Ovary (tissue), 3 donors: ENCODE measurements around the gene SNCAIP.

ENCODE experiments used
- CTCF ChIP-seq, 3 donors: fragments of 450-650 bp in 2 of 3; fragments of 200-600 bp in 1 of 3; IDR thresholded peaks; one replicate each; pipeline versions ENCODE4 v1.5.1 to v1.8.0; 2016 to 2022; ENCODE audit warnings: antibody characterized with exemption in 3 of 3, mild to moderate bottlenecking in 1 of 3
- EP300 ChIP-seq: sonication (generic); formaldehyde crosslinking; IDR thresholded peaks from one replicate; pipeline ENCODE4 v1.6.1; 2017; ENCODE audit warnings: antibody characterized with exemption
- POLR2A ChIP-seq: fragments of 450-650 bp; IDR thresholded peaks from one replicate; pipeline ENCODE4 v1.6.1; 2017; ENCODE audit warnings: antibody characterized with exemption, mild to moderate bottlenecking, moderate library complexity
- donor health status: DM: no; HTN: no; CAD: no.

- TF ChIP-seq CTCF (IDR thresholded peaks at IDR 0.05) (no peak), POLR2A (no peak), EP300 (no peak)
Observed at GRCh38 chr5:122304471-122305215, 7.4 kb upstream of the SNCAIP start.
